GM10266 (cell line): ENCODE measurements around the gene USP6NL.

Experiments used
- DNase-seq: peaks from one replicate; pipeline ENCODE4 v3.0.0; 2012; ENCODE audit errors: extremely low spot score
- TF ChIP-seq, protein P1 (sequence below): IDR thresholded peaks from 2 replicates; pipeline ENCODE4 v1.5.1; 2012; ENCODE audit warnings: mild to moderate bottlenecking, low read depth; ENCODE audit not compliant: control insufficient read depth, insufficient read depth; ENCODE audit errors: missing control alignments

USP6NL gene

DNA sequence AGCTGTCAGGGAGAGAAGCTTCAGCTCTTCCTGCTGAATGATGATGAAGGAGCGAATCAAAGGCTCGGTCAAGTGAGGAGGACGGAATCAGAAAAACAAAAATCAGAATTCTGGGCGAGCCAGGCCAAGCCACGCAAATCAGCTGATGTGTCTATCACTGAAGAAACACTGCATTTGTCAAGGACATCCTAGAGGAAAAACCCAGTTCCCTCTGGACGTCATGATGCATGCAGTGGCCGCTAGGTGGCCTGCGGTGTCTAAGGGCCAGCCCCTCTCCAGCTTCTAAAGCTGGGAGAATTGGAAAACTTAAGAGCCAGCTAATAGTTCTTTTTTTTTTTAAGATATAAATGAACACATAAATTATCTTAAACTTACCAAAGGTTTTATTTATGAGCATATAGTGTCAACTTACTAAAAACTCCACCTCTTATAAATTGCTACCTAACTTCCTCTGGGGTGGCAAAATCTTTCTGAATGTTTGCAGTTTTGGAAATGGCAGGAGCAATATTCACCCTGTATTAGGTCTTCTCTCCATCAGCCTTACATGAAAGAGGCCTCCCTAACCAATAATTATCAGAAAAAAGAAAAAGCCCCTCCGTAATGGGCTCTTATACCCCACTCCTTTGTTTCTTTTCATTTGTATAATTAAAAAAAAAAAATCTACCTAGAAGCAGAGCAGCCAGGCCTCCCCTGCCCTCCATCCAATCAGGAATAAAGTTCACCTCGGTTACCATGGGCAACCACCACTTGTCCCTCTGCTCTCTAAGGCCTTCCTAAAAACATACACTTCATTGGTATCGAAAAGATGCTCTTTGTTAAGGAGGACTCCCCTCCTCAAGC, 186.8 kb downstream of the USP6NL start:
- TF ChIP-seq, protein P1, sequence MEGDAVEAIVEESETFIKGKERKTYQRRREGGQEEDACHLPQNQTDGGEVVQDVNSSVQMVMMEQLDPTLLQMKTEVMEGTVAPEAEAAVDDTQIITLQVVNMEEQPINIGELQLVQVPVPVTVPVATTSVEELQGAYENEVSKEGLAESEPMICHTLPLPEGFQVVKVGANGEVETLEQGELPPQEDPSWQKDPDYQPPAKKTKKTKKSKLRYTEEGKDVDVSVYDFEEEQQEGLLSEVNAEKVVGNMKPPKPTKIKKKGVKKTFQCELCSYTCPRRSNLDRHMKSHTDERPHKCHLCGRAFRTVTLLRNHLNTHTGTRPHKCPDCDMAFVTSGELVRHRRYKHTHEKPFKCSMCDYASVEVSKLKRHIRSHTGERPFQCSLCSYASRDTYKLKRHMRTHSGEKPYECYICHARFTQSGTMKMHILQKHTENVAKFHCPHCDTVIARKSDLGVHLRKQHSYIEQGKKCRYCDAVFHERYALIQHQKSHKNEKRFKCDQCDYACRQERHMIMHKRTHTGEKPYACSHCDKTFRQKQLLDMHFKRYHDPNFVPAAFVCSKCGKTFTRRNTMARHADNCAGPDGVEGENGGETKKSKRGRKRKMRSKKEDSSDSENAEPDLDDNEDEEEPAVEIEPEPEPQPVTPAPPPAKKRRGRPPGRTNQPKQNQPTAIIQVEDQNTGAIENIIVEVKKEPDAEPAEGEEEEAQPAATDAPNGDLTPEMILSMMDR: peak; percentile 85
- DNase-seq: peak; percentile 67

DNA sequence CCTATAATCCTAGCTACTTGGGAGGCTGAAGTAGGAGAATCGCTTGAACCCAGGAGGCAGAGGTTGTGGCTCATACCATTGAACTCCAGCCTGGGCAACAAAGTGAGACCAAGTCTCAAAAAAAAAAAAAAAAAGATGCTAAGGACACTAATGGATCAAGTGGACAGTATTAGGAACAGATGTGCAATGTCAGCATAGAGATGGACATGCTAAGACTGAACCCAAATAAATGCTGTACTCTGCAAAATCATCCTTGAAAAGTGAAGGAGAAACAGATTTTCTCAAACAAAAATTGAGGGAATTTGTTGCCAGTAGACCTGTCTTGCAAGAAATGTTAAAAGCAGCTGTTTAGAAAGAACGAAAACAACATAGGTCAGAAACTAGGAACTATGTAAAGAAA, 194.5 kb downstream of the USP6NL start:
- DNase-seq: no peak
- TF ChIP-seq, protein P1: no peak

DNA sequence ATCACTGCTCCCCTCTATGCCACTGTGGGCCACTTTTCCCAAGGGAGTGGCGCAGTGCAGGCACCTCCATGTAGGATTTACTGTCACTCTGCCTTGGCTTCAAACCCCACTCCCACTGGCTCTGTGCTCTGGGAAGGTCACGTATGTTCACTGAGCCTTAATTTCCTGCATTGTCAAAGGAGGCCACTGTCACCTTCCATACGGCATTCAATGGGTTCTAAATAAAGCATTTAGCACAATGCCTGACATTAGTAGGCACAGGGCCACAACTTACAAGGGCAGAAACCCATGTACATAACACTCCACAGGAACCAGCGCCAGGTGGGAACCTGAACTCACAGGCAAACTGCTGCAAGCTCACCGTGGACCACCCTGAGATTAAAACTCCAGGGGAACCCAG, 196.4 kb downstream of the USP6NL start:
- TF ChIP-seq, protein P1: no peak
- DNase-seq: no peak

DNA sequence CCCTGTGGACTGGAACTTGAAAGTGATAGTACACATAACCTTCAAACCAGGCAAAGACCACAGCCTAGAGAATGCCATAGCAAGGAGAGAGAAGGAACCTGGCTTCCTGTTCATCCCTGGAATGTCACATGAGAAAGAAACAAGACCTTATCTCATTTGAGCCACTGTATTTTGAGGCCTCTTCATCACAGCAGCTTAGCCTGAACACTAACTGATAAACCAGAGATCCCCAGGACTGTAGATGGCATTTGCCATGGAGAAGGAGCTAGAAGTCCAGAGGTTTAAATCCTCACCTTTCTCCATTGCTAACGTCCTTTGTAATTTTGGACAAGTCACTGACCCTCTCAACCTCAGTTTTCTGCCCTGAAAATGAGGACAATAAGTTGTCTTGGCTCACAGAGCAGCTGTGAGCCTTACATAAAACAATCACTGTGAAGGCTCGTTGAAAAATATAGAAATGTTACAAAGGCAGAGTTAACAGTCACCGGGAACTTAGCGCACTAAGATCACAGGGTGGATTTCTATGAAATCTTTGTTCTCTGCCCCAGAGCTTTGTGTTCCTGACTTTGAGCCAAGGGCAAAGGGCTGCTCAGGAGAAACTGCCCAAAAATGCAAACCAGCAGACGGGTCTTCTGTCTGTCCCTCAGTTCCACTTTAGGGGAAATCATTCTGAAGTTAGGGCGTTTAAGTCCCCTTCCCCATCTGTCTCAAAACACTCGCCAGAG, 197.0 kb downstream of the USP6NL start:
- TF ChIP-seq, protein P1: no peak
- no peak for DNase-seq

DNA sequence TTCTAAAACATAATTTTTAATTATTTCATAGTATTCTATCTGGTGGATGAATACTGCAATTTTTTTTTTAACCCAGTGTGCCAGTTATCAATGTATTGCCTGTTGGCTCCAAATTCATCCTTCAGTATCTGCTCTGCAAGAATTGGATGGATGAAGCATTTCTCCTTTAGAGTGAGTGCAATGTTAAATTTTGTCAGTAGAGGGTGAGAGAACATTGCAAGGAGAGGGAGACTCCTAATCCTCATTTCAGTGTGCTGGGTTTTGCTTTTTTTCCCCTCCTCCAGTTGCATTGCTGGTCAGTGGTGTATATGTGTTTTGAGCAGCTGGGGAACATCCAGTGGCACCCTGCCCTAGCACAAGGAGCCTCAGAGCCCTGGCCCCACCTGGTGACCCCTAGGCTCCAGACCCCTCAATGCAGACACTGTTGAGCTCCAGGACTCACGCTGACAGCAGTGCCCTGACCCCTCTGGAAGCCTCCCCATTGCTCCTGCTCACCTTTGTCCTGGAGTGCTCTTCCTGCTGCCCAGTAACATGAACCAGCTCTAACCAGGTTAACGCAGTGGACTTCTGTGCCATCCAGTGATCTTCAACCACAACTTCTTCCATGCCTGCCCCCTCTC, 199.4 kb downstream of the USP6NL start:
- DNase-seq: no peak
- TF ChIP-seq, protein P1: no peak

DNA sequence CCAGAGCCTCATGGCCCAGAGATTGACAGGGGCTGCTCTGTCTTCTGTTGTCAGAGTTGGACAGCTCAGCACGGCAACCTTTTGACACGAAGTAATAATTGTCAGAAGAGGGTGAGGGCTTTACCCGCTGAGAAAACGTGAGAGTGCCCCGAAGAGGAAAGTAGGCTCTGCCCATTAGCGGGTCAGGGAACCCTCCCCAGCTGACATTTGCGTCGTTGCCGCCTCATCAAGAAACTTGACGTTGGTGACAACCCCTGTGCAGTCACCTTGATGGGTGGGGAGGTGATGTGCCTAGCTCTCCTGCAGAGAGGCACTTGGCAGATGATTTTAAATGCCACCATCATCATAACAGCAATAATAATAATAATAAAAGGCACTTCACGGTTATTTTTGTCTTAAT, 202.1 kb downstream of the USP6NL start:
- TF ChIP-seq, protein P1: no peak
- no peak for DNase-seq
